Gastrocnemius medialis (tissue), 4 donors: ENCODE measurements around the gene TLE1. TPM values are rescaled to one million over a fixed set of nuclear protein-coding genes. Genes with fewer than 3 reads are reported as not detected.
"Not testable (repeated sequence)": the region's sequence is repeated elsewhere in the genome, so short reads cannot be mapped to it uniquely, and the experiment has no call there.

Source experiments
- ATAC-seq, 2 donors: fragments of 150-250 bp; one replicate each; pipeline ENCODE4 v1.9.1; 2016
- DNase-seq, 2 donors: peaks; one replicate each; pipeline ENCODE4 v3.0.0-alpha.2; 2019
- H3K27ac ChIP-seq, 4 donors: fragments of 200-600 bp; sonication (generic); 1 replicate in 1 of 4; 2 replicates in 3 of 4; pipeline ENCODE4 v1.5.1; 2016 to 2018; ENCODE audit warnings: mild to moderate bottlenecking in 2 of 4, moderate library complexity in 1 of 4
- H3K27me3 ChIP-seq, 3 donors: fragments of 200-600 bp; sonication (generic) in 2 of 3; 1 replicate in 1 of 3; 2 replicates in 2 of 3; pipeline versions ENCODE4 v1.5.1 to v1.6.0; 2016 to 2019; ENCODE audit warnings: mild to moderate bottlenecking in 1 of 3, moderate library complexity in 1 of 3
- H3K36me3 ChIP-seq, 2 donors: fragments of 200-600 bp; sonication (generic) in 1 of 2; one replicate each; pipeline ENCODE4 v1.5.1; 2017 to 2018
- H3K4me1 ChIP-seq, 2 donors: fragments of 200-600 bp; sonication (generic) in 1 of 2; one replicate each; pipeline ENCODE4 v1.5.1; 2016 to 2017; ENCODE audit warnings: mild to moderate bottlenecking in 2 of 2
- H3K4me3 ChIP-seq, 4 donors: fragments of 200-600 bp; sonication (generic) in 3 of 4; 1 replicate in 1 of 4; 2 replicates in 3 of 4; pipeline ENCODE4 v1.5.1; 2016 to 2019; ENCODE audit warnings: mild to moderate bottlenecking in 2 of 4
- H3K9me3 ChIP-seq, 3 donors: fragments of 200-600 bp; sonication (generic) in 2 of 3; 1 replicate in 1 of 3; 2 replicates in 2 of 3; pipeline ENCODE4 v1.5.1; 2016 to 2019
- POLR2A ChIP-seq, 2 donors: fragments of 450-650 bp; IDR thresholded peaks; one replicate each; pipeline ENCODE4 v1.6.1; 2017; ENCODE audit warnings: antibody characterized with exemption in 2 of 2, mild to moderate bottlenecking in 2 of 2, moderate library complexity in 2 of 2
- in situ Hi-C, 4 donors: fragments of 200-750 bp; cut with MboI; loops; one replicate each; pipeline versions ENCODE4 v1.15.0 to v1.8.0; 2017; ENCODE audit warnings: low sequenced_read_pairs in 4 of 4
- intact Hi-C: fragments of 100-400 bp; cut with DNase I; formaldehyde crosslinking; loops from one replicate; pipeline ENCODE4 v1.15.1; 2023; ENCODE audit warnings: low total_unique reads
- total RNA-seq, 4 donors: library from RNA; depleted of rRNA; stranded (reverse); fragments of >200 nt; gene quantifications; one replicate each; pipeline versions ENCODE4 v1.1.0 to v1.2.3, GENCODE V29; 2016
- TF ChIP-seq, protein P1 (sequence below), 5 experiments: fragments of 450-650 bp in 3 of 5; fragments of 200-600 bp in 2 of 5; sonication (generic) in 2 of 5; IDR thresholded peaks in 4 of 5; conservative IDR thresholded peaks in 1 of 5; 1 replicate in 4 of 5; 2 replicates in 1 of 5; pipeline ENCODE4 v1.5.1; 2016 to 2019; ENCODE audit warnings: antibody characterized with exemption in 5 of 5, mild to moderate bottlenecking in 3 of 5, moderate library complexity in 3 of 5

Gene TLE1
- total RNA-seq, 4 donors from 2014 or later: 32.0 to 159 (median 55.4) TPM

DNA sequence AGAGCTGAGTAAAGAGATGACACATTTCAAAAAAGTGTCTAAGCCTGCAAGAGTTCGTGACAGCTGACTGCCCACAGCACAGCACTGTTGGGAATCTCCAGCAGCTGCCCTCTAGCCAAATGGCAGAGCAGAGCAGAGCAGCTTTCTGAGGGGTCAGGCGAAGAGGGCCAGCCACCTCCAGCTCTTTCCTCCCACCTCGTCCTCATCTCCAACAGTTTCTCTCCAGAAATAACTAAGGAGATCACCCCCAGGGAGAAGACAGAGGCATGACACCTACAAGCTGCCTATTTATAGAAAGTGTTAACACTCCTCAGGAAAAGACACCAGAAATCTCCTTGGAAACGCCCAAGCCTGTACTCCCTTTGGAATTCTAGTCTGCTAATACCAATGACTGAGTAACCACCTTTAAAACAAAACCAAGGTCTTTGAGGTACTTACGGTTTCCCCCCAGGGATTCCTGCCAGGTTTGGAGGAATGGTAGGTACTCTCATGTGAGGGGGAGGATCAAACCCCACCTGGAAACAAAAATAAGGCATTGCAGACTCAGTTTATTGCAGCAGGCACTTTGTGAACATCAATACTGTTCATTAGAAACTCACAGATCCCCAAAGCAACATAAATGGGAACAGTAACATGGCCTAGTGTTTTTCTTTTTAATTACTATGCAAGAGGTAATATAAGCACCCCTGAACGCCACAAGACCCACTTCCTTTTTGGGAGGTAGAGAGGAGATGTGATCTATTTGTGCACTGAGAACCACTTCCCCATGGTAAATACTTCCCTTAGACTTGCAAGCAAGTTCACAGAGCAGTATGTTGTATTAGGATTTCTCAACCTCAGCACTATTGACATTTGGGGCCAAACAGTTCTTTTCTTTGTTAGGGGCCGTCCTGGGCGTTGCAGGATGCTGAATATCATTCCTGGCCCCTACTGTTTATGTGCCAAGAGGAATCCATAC, 79.3 kb downstream of the TLE1 start:
- no peak overlapping the region for H3K4me3 ChIP-seq
- no peaks in the 10 kb centered on the region for H3K27me3 ChIP-seq
- DNase-seq (peak in 1 of 2 donors; percentile 57), ATAC-seq (peak; percentile 48 to 59)
- peaks cover 37 to 51% of the 10 kb centered on the region in 2 donors for H3K4me1 ChIP-seq
- intact Hi-C loops: loop anchor here (5.0 to 10.0 kb wide), 4 partner anchors 73 to 213 kb away; partner anchors contain the start of gene TLE1
- H3K9me3 ChIP-seq: no peaks in the 10 kb centered on the region
- in situ Hi-C loops: no loop called here
- H3K27ac ChIP-seq: peak overlapping the region; percentile 79 to 90 (median 86)
- H3K36me3 ChIP-seq: peaks cover 0 to 27% of the 10 kb centered on the region in 2 donors
- TF ChIP-seq, protein P1, sequence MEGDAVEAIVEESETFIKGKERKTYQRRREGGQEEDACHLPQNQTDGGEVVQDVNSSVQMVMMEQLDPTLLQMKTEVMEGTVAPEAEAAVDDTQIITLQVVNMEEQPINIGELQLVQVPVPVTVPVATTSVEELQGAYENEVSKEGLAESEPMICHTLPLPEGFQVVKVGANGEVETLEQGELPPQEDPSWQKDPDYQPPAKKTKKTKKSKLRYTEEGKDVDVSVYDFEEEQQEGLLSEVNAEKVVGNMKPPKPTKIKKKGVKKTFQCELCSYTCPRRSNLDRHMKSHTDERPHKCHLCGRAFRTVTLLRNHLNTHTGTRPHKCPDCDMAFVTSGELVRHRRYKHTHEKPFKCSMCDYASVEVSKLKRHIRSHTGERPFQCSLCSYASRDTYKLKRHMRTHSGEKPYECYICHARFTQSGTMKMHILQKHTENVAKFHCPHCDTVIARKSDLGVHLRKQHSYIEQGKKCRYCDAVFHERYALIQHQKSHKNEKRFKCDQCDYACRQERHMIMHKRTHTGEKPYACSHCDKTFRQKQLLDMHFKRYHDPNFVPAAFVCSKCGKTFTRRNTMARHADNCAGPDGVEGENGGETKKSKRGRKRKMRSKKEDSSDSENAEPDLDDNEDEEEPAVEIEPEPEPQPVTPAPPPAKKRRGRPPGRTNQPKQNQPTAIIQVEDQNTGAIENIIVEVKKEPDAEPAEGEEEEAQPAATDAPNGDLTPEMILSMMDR (IDR thresholded peaks at IDR 0.05 in 4 of 5, conservative IDR thresholded peaks at IDR 0.05 in 1 of 5): peak in 1 of 5 experiments; percentile 15
- no peak for TF ChIP-seq POLR2A (IDR thresholded peaks at IDR 0.05)

DNA sequence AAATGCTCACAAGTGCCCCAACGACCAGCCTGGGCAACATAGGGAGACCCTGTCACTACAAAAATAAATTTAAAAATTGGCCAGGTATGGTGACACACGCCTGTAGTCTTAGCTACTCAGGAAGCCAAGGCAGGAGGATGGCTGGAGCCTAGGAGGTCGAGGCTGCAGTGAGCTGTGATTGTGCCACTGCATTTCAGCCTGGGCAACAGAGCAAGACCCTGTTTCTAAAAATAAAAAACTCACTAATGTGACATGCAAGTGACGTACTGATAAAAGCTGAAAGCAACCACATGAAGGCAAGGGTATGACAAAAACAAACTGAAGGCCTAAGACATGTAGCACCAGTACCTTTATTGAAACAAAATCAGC, 81.1 kb downstream of the TLE1 start:
- Histone ChIP-seq H3K4me3 (no peak overlapping the region), H3K4me1 (peaks cover 34 to 43% of the 10 kb centered on the region in 2 donors), H3K36me3 (peaks cover 0 to 27% of the 10 kb centered on the region in 2 donors), H3K27ac (peak overlapping the region in 3 of 4 donors; percentile 25 to 88 (median 79)), H3K27me3 (no peaks in the 10 kb centered on the region), H3K9me3 (no peaks in the 10 kb centered on the region)
- no peak for DNase-seq
- intact Hi-C loops (no loop called here), in situ Hi-C loops (no loop called here)
- ATAC-seq: no peak
- TF ChIP-seq, protein P1 (IDR thresholded peaks at IDR 0.05 in 4 of 5, conservative IDR thresholded peaks at IDR 0.05 in 1 of 5): no peak
- no peak for TF ChIP-seq POLR2A (IDR thresholded peaks at IDR 0.05)

- Histone ChIP-seq H3K36me3 (peaks cover 0 to 27% of the 10 kb centered on the region in 2 donors), H3K4me1 (peaks cover 29 to 37% of the 10 kb centered on the region in 2 donors), H3K27me3 (no peaks in the 10 kb centered on the region), H3K9me3 (no peaks in the 10 kb centered on the region), H3K27ac (peak overlapping the region in 3 of 4 donors; percentile 25 to 88 (median 79)), H3K4me3 (no peak overlapping the region)
- ATAC-seq (no peak), DNase-seq (no peak)
- in situ Hi-C loops: no loop called here
- TF ChIP-seq POLR2A (IDR thresholded peaks at IDR 0.05): no peak
- TF ChIP-seq, protein P1 (IDR thresholded peaks at IDR 0.05 in 4 of 5, conservative IDR thresholded peaks at IDR 0.05 in 1 of 5): no peak
- intact Hi-C loops: no loop called here
These were observed 81.6 kb downstream of the TLE1 start for GRCh38 chr9:81607593-81608288.

DNA sequence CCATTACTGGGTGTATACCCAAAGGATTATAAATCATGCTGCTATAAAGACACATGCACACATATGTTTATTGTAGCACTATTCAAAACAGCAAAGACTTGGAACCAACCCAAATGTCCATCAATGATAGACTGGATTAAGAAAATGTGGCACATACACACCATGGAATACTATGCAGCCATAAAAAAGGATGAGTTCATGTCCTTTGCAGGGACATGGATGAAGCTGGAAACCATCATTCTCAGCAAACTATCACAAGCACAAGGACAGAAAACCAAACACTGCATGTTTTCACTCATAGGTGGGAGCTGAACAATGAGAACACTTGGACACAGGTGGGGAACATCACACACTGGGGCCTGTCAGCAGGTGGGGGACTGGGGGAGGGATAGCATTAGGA, 83.1 kb downstream of the TLE1 start:
- H3K36me3 ChIP-seq: peaks cover 0 to 15% of the 10 kb centered on the region in 2 donors
- H3K27me3 ChIP-seq, H3K9me3 ChIP-seq, in situ Hi-C loops, H3K4me3 ChIP-seq, intact Hi-C loops, ATAC-seq, H3K27ac ChIP-seq, DNase-seq: not testable (repeated sequence)
- peaks cover 31 to 34% of the 10 kb centered on the region in 2 donors for H3K4me1 ChIP-seq
